Sigmoid colon (tissue), 7 donors: ENCODE measurements around the gene BORCS5. TPM values are rescaled to one million over a fixed set of nuclear protein-coding genes. Genes with fewer than 3 reads are reported as not detected.

Source experiments
- DNase-seq: peaks from one replicate; pipeline ENCODE4 v3.0.0-alpha.2; 2019
- H3K27ac ChIP-seq, 4 donors: fragments of 200-600 bp; sonication (generic); one replicate each; pipeline ENCODE4 v1.5.1; 2016 to 2019; ENCODE audit warnings: mild to moderate bottlenecking in 1 of 4
- H3K27me3 ChIP-seq, 3 donors: fragments of 200-600 bp; sonication (generic); one replicate each; pipeline ENCODE4 v1.5.1; 2019; ENCODE audit warnings: mild to moderate bottlenecking in 1 of 3
- H3K36me3 ChIP-seq, 4 donors: fragments of 200-600 bp; sonication (generic); one replicate each; pipeline ENCODE4 v1.5.1; 2016 to 2019
- H3K4me1 ChIP-seq, 4 donors: fragments of 200-600 bp; sonication (generic); one replicate each; pipeline ENCODE4 v1.5.1; 2017 to 2019
- H3K4me3 ChIP-seq, 4 donors: fragments of 200-600 bp; sonication (generic); one replicate each; pipeline ENCODE4 v1.5.1; 2017 to 2019; ENCODE audit warnings: mild to moderate bottlenecking in 2 of 4, moderate library complexity in 1 of 4
- H3K9me3 ChIP-seq, 4 donors: fragments of 200-600 bp in 3 of 4; sonication (generic) in 3 of 4; one replicate each; pipeline versions ENCODE4 v1.5.1 to v1.6.1; 2013 to 2019
- EP300 ChIP-seq, 4 donors: sonication (generic); formaldehyde crosslinking; IDR thresholded peaks; one replicate each; pipeline ENCODE4 v1.6.1; 2017; ENCODE audit warnings: antibody characterized with exemption in 4 of 4
- POLR2A ChIP-seq, 2 donors: fragments of 450-650 bp; IDR thresholded peaks; one replicate each; pipeline ENCODE4 v1.6.1; 2016; ENCODE audit warnings: antibody characterized with exemption in 2 of 2, mild to moderate bottlenecking in 2 of 2, moderate library complexity in 2 of 2
- POLR2AphosphoS5 ChIP-seq, 4 donors: sonication (generic); formaldehyde crosslinking; IDR thresholded peaks; one replicate each; pipeline ENCODE4 v1.6.1; 2017; ENCODE audit warnings: antibody characterized with exemption in 4 of 4
- WGBS, 2 donors: extraction: QIAGEN DNeasy Blood & Tissue Kit; methylation state at CpG; one replicate each; pipeline ENCODE4 v1.1.7; 2013; 5-methylcytosine and 5-hydroxymethylcytosine counted together
- intact Hi-C: fragments of 100-400 bp; cut with DNase I; formaldehyde crosslinking; loops from one replicate; pipeline ENCODE4 v1.15.1; 2023
- polyA plus RNA-seq, 3 donors: library from polyadenylated mRNA; stranded (reverse); fragments of 200-250 nt; gene quantifications; one replicate each; pipeline ENCODE4 v1.2.3, GENCODE V29; 2013
- total RNA-seq, 4 donors: library from RNA; depleted of rRNA; stranded (reverse); fragments of >200 nt; gene quantifications; one replicate each; pipeline ENCODE4 v1.1.0, GENCODE V29; 2016
- TF ChIP-seq, protein P1 (sequence below), 4 experiments: fragments of 450-650 bp in 3 of 4; fragments of 200-600 bp in 1 of 4; IDR thresholded peaks; one replicate each; pipeline ENCODE4 v1.5.1; 2016 to 2019; ENCODE audit warnings: antibody characterized with exemption in 4 of 4, mild to moderate bottlenecking in 3 of 4, moderate library complexity in 2 of 4
- donor health status: healthy with polysubstance abuse.
- donor health status: Bipolar disorder and iron deficiency.
- donor health status: healthy.

Gene BORCS5
- total and polyA plus RNA-seq, 7 donors: 3.7 to 25.3 (median 7.1) TPM

DNA sequence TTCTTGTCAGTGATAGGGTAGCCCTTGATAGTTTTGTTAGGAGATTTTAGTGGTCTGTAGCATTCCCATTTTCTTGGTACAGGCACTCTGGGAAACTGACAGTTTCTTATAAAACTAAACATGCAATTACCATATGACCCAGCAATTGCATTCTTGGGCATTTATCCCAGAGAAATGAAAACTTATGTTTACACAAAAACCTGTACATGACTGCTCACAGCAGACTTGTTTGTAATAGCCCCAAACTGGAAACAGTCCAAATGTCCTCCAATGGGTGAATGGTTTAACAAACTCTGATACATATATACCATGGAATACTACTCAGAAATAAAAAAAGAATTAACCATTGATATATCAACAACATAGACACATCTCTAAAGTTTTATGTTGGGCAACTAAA, 75.5 kb downstream of the BORCS5 start:
- H3K27me3 ChIP-seq: no peaks in the 10 kb centered on the region
- peak overlapping the region in 1 of 4 donors; percentile 23 for H3K27ac ChIP-seq
- no peaks in the 10 kb centered on the region for H3K9me3 ChIP-seq
- TF ChIP-seq, protein P1, sequence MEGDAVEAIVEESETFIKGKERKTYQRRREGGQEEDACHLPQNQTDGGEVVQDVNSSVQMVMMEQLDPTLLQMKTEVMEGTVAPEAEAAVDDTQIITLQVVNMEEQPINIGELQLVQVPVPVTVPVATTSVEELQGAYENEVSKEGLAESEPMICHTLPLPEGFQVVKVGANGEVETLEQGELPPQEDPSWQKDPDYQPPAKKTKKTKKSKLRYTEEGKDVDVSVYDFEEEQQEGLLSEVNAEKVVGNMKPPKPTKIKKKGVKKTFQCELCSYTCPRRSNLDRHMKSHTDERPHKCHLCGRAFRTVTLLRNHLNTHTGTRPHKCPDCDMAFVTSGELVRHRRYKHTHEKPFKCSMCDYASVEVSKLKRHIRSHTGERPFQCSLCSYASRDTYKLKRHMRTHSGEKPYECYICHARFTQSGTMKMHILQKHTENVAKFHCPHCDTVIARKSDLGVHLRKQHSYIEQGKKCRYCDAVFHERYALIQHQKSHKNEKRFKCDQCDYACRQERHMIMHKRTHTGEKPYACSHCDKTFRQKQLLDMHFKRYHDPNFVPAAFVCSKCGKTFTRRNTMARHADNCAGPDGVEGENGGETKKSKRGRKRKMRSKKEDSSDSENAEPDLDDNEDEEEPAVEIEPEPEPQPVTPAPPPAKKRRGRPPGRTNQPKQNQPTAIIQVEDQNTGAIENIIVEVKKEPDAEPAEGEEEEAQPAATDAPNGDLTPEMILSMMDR (IDR thresholded peaks at IDR 0.05): no peak
- no peak for TF ChIP-seq POLR2A (IDR thresholded peaks at IDR 0.05)
- no peak for TF ChIP-seq POLR2AphosphoS5 (IDR thresholded peaks at IDR 0.05)
- TF ChIP-seq EP300 (IDR thresholded peaks at IDR 0.05): no peak
- H3K36me3 ChIP-seq: no peaks in the 10 kb centered on the region
- H3K4me1 ChIP-seq: peaks cover 0 to 36% (median 22%) of the 10 kb centered on the region in 4 donors
- no peak for DNase-seq
- no peak overlapping the region for H3K4me3 ChIP-seq
- intact Hi-C loops: no loop called here

DNA sequence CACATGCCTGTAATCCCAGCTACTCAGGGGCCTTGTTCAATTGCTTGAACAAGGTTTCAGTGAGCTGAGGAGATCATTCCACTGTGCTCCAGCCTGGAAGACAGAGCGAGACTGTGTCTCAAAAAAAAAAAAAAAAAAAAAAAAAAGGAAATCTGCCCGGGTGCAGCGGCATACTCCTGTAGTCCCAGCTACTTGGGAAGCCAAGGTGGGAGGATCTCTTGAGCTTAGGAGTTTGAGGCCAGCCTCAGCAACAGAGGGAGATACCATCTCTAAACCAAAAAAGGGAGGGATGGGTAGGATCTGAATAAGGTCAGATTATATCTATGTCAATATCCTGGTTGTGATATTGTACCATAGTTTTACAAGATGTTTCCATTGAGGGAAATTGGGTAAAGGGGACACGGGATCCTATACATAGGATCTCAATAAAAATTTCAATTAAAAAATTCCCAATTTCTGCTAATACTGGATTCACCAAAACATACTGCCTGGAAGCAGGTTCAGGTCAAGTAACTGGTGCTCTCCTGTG, 76.4 kb downstream of the BORCS5 start:
- peaks cover 0 to 36% (median 22%) of the 10 kb centered on the region in 4 donors for H3K4me1 ChIP-seq
- no peak overlapping the region for H3K4me3 ChIP-seq
- H3K27me3 ChIP-seq: no peaks in the 10 kb centered on the region
- intact Hi-C loops: no loop called here
- TF ChIP-seq EP300 (IDR thresholded peaks at IDR 0.05) (no peak), POLR2AphosphoS5 (IDR thresholded peaks at IDR 0.05) (no peak), POLR2A (IDR thresholded peaks at IDR 0.05) (no peak)
- TF ChIP-seq, protein P1 (IDR thresholded peaks at IDR 0.05): no peak
- no peak overlapping the region for H3K27ac ChIP-seq
- no peaks in the 10 kb centered on the region for H3K9me3 ChIP-seq
- 68 to 91% methylated on average over 4 of the region's 4 CpGs for WGBS, 2 donors
- H3K36me3 ChIP-seq: no peaks in the 10 kb centered on the region
- DNase-seq: no peak

DNA sequence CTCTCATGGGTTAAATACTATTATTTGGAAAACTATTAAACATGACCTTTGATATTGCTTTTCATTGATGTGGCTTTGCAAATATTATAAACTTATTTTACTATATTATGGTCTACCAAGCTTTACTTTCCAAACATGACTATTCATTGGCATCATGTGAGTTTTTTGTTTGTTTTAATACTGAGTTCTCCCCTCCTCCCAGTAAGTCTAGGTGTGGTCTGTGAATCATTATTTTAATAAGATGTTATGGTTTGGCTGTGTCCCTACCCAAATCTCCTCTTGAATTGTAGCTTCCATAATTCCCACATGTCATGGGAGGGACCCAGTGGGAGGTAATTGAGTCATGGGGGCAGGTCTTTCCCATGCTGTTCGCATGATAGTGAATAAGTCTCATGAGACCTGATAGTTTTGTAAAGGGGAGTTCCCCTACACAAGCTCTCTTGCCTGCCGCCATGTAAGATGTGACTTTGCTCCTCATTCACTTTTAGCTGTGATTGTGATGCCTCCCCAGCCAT, 80.0 kb downstream of the BORCS5 start:
- TF ChIP-seq POLR2A (IDR thresholded peaks at IDR 0.05) (no peak), POLR2AphosphoS5 (IDR thresholded peaks at IDR 0.05) (no peak), EP300 (IDR thresholded peaks at IDR 0.05) (no peak)
- TF ChIP-seq, protein P1 (IDR thresholded peaks at IDR 0.05): no peak
- Histone ChIP-seq H3K27me3 (no peaks in the 10 kb centered on the region), H3K4me1 (peaks cover 0 to 33% (median 18%) of the 10 kb centered on the region in 4 donors), H3K4me3 (no peak overlapping the region), H3K36me3 (no peaks in the 10 kb centered on the region), H3K9me3 (no peaks in the 10 kb centered on the region), H3K27ac (no peak overlapping the region)
- no peak for DNase-seq
- intact Hi-C loops: no loop called here
- 96 to 98% methylated on average over 2 of the region's 2 CpGs for WGBS, 2 donors

DNA sequence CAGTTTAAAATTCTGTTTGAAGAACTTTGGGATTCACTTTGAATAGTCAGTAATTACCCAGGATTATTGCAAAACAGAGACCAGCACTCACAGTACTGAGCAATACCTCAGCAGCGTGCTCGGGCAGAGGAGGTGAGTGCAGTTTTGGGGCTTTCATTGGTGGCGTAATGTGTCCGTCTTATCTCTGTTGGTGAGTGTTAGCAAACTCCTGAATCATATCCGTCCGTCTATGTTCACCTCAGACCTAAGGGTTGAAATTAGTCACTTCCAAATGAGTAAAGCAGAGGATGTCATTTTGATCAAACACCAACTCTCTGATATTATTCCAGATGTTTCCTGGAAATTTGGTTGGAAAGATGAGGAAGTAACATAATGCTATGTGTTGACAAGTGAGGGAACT, 82.8 kb downstream of the BORCS5 start:
- Histone ChIP-seq H3K9me3 (no peaks in the 10 kb centered on the region), H3K4me3 (no peak overlapping the region), H3K27me3 (no peaks in the 10 kb centered on the region), H3K36me3 (no peaks in the 10 kb centered on the region), H3K27ac (no peak overlapping the region), H3K4me1 (peaks cover 0 to 34% (median 24%) of the 10 kb centered on the region in 4 donors)
- TF ChIP-seq, protein P1 (IDR thresholded peaks at IDR 0.05): no peak
- no peak for TF ChIP-seq EP300 (IDR thresholded peaks at IDR 0.05)
- TF ChIP-seq POLR2AphosphoS5 (IDR thresholded peaks at IDR 0.05): peak in 2 of 4 donors; percentile 4 to 23
- no peak for TF ChIP-seq POLR2A (IDR thresholded peaks at IDR 0.05)
- intact Hi-C loops: no loop called here
- no peak for DNase-seq
- 79 to 81% methylated on average over 6 of the region's 6 CpGs for WGBS, 2 donors
